Type B pancreatic cell (in vitro differentiated cells): ENCODE data around the gene GPR42. TPM values are rescaled to one million over a fixed set of nuclear protein-coding genes. Genes with fewer than 3 reads are reported as not detected.

Source experiments
- DNase-seq: peaks from one replicate; pipeline ENCODE4 v3.0.0; 2021; ENCODE audit warnings: mixed read lengths; ENCODE audit not compliant: unreplicated experiment; ENCODE audit errors: extremely low spot score
- H3K27ac Mint-ChIP-seq: 2 replicates; pipeline ENCODE4 v1.8.0; 2021; ENCODE audit warnings: mild to moderate bottlenecking, mixed read lengths
- H3K27me3 Mint-ChIP-seq: 2 replicates; pipeline ENCODE4 v1.8.0; 2021; ENCODE audit warnings: mixed read lengths
- H3K36me3 Mint-ChIP-seq: 2 replicates; pipeline ENCODE4 v1.8.0; 2021; ENCODE audit warnings: mixed read lengths
- H3K4me1 Mint-ChIP-seq: one replicate; pipeline ENCODE4 v1.8.0; 2021; ENCODE audit warnings: mixed read lengths; ENCODE audit not compliant: unreplicated experiment
- H3K4me3 Mint-ChIP-seq: 2 replicates; pipeline ENCODE4 v1.8.0; 2021; ENCODE audit warnings: mild to moderate bottlenecking, mixed read lengths
- H3K9me3 Mint-ChIP-seq: 2 replicates; pipeline ENCODE4 v1.8.0; 2021; ENCODE audit warnings: mixed read lengths
- total RNA-seq: library from RNA; stranded (reverse); gene quantifications from 2 replicates; pipeline ENCODE4 v1.2.1, GENCODE V29; 2021; ENCODE audit warnings: low replicate concordance
- TF ChIP-seq, protein P1 (sequence below): fragments of 200-600 bp; sonication (generic); conservative IDR thresholded peaks from 2 replicates; pipeline ENCODE4 v1.5.0; 2021; ENCODE audit warnings: antibody characterized with exemption, mild to moderate bottlenecking

Gene GPR42
- total RNA-seq, 1 donor from 2014 or later: not detected

- Mint-ChIP-seq H3K9me3 (no peaks in the 10 kb centered on the region), H3K4me1 (peaks cover under 1% of the 10 kb centered on the region)
- TF ChIP-seq, protein P1, sequence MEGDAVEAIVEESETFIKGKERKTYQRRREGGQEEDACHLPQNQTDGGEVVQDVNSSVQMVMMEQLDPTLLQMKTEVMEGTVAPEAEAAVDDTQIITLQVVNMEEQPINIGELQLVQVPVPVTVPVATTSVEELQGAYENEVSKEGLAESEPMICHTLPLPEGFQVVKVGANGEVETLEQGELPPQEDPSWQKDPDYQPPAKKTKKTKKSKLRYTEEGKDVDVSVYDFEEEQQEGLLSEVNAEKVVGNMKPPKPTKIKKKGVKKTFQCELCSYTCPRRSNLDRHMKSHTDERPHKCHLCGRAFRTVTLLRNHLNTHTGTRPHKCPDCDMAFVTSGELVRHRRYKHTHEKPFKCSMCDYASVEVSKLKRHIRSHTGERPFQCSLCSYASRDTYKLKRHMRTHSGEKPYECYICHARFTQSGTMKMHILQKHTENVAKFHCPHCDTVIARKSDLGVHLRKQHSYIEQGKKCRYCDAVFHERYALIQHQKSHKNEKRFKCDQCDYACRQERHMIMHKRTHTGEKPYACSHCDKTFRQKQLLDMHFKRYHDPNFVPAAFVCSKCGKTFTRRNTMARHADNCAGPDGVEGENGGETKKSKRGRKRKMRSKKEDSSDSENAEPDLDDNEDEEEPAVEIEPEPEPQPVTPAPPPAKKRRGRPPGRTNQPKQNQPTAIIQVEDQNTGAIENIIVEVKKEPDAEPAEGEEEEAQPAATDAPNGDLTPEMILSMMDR: no peak
These were observed 8.4 kb upstream of the GPR42 start for GRCh38 chr19:35362261-35363000.

GRCh38 chr19:35363001-35363590 lies 7.8 kb upstream of the GPR42 start:
- Mint-ChIP-seq H3K27ac (no peak overlapping the region), H3K4me1 (no peaks in the 10 kb centered on the region), H3K27me3 (peaks cover 4% of the 10 kb centered on the region), H3K9me3 (no peaks in the 10 kb centered on the region), H3K4me3 (no peak overlapping the region), H3K36me3 (no peaks in the 10 kb centered on the region)
- DNase-seq: peak; percentile 16
- TF ChIP-seq, protein P1: no peak

More at GRCh38 chr19:35362261-35363000, 8.4 kb upstream of the GPR42 start:
- peak; percentile 11 for DNase-seq
- H3K27me3 Mint-ChIP-seq: peaks cover 2% of the 10 kb centered on the region
- H3K36me3 Mint-ChIP-seq: no peaks in the 10 kb centered on the region
- H3K4me3 Mint-ChIP-seq: no peak overlapping the region
- no peak overlapping the region for H3K27ac Mint-ChIP-seq

DNA sequence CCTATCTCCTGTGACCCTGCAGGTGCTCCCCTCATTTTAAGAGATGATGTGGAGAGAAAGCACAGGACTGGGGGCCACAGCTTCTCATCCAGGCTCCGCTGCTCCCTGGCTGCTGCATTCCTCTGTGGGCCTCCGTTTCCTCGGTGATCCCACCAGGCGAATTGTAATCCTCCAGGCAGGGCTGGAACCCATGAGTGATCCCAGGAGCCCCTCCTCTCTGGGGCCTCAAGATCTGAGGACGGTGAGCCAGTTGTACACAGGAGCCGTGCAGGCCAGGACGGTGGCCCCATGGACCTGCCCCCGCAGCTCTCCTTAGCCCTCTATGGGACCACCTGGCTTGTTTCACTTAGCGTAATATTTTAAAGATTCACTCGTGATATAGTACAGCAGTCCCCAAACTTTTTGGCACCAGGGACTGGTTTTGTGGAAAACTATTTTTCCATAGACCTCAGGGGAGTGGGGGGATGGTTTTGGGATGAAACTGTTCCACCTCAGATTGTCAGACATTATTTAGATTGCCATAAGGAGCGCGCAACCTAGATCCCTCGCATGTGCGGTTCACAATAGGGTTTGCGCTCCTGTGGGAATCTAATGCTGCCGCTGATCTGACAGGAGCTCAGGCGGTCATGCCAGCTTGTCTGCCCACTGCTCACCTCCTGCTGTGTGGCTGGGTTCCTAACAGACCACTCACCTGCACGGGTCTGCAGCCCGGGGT lies 7.0 kb upstream of the GPR42 start:
- Mint-ChIP-seq H3K9me3 (no peaks in the 10 kb centered on the region), H3K4me1 (no peaks in the 10 kb centered on the region), H3K27ac (no peak overlapping the region), H3K4me3 (no peak overlapping the region), H3K36me3 (no peaks in the 10 kb centered on the region), H3K27me3 (peaks cover 8% of the 10 kb centered on the region)
- TF ChIP-seq, protein P1: no peak
- peak; percentile 36 for DNase-seq

DNA sequence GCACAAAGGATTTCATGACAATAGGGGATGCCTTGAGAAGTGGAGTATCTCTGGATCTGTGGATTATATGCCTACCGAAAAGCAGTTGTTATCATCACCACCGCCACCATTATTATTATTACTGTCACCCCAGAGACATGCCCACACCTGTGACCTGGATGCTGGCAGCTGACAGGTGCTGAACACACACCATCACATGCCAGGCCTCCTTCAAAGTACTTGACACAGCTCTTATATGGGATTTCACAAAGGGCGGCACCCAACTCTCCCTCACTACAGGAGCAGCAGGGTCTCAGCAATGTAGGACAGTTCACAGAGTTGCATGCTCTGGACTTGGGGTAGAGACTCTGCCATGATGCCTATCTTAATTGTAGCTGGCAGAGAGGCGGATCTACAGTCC lies 5.6 kb upstream of the GPR42 start:
- no peak overlapping the region for H3K4me3 Mint-ChIP-seq

DNA sequence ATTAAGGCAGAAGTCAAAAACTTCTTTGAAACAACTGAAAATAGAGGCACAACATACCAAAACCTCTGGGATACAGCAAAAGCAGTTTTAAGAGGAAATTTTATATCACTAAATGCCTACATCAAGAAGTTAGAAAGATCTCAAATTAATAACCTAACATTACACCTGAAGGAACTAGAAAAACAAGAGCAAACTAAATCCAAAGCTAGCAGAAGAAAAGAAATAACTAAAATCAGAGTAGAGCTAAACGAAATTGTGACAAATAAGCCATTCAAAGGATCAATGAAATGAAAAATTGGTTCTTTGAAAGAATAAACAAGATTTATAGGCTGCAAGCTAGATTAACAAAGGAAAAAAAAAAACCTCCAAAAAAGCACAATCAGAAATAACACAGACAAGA lies 2.5 kb upstream of the GPR42 start:
- Mint-ChIP-seq H3K27me3 (peaks cover 10% of the 10 kb centered on the region), H3K9me3 (no peaks in the 10 kb centered on the region), H3K4me3 (no peak overlapping the region), H3K27ac (no peak overlapping the region), H3K4me1 (no peaks in the 10 kb centered on the region), H3K36me3 (no peaks in the 10 kb centered on the region)
- no peak for DNase-seq
- TF ChIP-seq, protein P1: no peak

More for the DNA sequence above, 5.6 kb upstream of the GPR42 start:
- H3K27me3 Mint-ChIP-seq: peaks cover 8% of the 10 kb centered on the region
- H3K27ac Mint-ChIP-seq: no peak overlapping the region
- H3K36me3 Mint-ChIP-seq: no peaks in the 10 kb centered on the region
- TF ChIP-seq, protein P1: no peak
- no peaks in the 10 kb centered on the region for H3K4me1 Mint-ChIP-seq
- H3K9me3 Mint-ChIP-seq: no peaks in the 10 kb centered on the region
- DNase-seq: peak; percentile 10
